ENCODE measurements around the gene SEM1.
"Not testable (repeated sequence)": the region's sequence is repeated elsewhere in the genome, so short reads cannot be mapped to it uniquely, and the experiment has no call there.

SEM1 gene

GRCh38 chr7:96709381-96710228, at the start of gene SEM1:
Gene SEM1 (minus strand): TSS chr7:96709846. CDS start chr7:96709763, 83 bp downstream.
- peak; percentile 57 for DNase-seq

GRCh38 chr7:96757880-96758279, 48.2 kb upstream of the SEM1 start:
- DNase-seq = not testable (repeated sequence)

DNA sequence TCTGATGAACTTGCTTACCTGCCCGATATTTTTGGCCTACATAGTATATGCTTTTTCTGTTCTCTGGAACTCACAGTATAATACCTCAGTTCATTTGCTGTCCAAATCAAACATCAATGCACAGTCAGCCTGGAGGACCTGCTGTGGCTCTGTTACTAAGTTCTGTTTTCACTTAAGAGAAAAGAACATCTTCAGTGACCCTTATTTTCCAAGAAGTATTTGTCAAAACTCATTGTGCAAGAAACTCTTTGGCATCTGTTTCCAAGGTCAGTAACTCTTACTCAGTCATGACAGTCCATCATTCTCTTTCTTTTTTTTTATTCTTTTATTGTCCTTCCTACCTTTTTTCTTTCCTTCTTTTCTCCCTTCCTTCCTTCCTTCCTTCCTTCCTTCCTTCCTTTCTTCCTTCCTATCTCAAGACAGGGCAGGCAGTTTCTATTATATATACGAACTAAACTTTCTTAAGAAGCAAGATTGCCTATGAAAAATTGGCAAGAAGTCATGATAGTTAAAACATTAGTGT, 37.8 kb upstream of the SEM1 start:
- no peak for DNase-seq

GRCh38 chr7:96740130-96740529, 30.5 kb upstream of the SEM1 start:
- DNase-seq = no peak

GRCh38 chr7:96739609-96740008, 30.0 kb upstream of the SEM1 start:
- DNase-seq = no peak

DNA sequence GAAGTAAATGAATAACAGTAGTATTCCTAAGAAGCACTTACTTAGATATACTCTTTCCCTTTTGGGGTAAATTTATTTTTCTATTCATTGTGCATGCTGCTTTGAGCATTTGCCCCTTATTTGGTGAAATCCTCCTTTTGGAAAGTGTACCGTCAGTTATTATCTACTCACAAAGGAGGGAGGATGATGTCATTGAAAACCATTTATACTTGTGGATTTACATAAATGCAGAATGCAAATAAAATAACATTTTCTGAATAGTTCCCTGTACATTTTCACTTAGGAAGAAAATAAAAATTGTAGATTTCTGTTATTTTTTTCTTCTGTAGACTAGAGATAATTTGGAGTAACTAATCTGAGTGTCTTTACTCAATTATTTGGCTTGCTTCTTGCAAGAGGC, 29.5 kb upstream of the SEM1 start:
- DNase-seq = no peak

GRCh38 chr7:96738705-96739104, 29.1 kb upstream of the SEM1 start:
- no peak for DNase-seq

DNA sequence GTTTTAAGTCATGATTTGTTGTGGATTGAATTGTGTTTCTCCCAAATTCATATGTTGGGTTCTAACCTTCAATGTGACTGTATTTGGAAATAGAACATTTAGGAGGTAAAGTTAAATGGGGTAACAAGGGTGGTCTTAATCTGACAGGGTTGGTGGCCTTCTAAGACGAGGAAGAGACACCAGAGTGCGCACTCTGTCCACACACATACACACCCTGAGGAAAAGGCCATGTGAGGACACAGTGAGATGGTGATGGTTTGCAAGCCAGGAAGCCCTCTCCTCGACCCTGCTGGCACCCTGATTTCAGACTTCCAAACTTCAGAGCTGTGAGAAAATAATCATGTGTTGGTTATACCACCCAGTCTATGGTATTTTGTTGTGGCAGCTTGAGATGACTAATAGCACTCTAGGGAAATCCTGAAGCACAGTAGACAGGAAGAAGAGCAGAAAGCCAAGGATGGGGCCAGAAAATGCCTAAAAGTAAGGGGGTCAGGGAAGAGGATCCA, 28.0 kb upstream of the SEM1 start:
- no peak for DNase-seq

GRCh38 chr7:96734343-96734742, 24.7 kb upstream of the SEM1 start:
- no peak for DNase-seq

DNA sequence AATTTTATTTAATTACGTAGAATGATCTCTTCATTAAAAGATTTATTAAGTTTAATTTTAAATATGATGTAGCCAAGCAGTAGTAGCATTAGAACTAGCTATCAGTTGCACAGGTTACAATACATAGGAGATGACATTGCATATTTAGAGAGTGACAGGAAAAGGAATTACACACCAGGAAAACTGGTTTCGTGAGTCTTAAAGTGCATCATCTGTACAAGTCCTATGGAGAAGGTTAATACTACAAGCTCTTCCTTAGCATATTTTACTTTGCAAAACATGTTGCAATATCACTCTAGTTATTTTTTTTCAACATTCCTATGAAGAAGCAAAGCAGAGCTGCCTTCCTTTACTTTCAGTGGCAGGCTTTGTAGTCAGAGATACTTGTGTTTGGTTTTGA, 20.2 kb upstream of the SEM1 start:
- DNase-seq = no peak

DNA sequence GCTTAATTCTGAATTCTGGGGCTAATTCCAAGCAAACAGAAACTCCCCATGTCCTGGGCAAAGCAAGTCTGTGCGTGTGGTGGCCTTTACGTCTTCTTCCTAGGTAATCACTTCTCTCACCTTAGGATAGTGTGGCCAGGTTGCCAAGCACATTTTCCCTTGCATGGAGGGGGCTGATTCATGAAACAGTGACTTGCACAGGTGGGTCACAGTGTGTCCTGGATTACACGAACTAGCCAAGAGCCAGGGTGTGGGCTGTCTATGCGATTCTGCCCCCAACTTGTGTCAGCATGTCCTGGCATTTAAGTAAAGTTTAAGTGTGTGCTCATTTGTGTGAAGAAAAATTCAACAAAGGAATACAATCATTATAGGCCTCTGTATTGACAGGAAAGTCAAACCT, 18.5 kb upstream of the SEM1 start:
- DNase-seq = no peak

- DNase-seq = no peak
Observed at GRCh38 chr7:96727534-96728088, 18.0 kb upstream of the SEM1 start.

- no peak for DNase-seq
Observed at GRCh38 chr7:96723622-96724021, 14.0 kb upstream of the SEM1 start.

- not testable (repeated sequence) for DNase-seq
Observed at GRCh38 chr7:96722928-96723327, 13.3 kb upstream of the SEM1 start.

DNA sequence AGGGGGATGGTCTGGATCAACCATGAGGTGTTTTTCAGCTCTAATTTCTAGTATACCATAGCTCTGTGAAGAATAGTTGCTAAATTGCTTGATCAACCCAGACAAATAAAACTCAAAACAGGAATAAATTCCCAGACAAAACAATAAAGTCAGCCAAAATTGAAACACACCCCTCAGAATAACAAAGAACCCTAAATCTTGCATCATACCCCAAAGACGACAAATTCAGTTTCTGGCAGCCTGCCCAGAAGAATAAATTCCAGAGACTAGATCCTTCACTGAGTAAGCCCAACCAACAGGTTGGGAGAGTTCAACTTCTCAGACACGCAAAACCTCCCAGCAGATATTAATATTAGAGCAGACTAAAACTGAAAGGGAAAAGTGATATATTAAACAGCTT, 11.2 kb upstream of the SEM1 start:
- DNase-seq = no peak

DNA sequence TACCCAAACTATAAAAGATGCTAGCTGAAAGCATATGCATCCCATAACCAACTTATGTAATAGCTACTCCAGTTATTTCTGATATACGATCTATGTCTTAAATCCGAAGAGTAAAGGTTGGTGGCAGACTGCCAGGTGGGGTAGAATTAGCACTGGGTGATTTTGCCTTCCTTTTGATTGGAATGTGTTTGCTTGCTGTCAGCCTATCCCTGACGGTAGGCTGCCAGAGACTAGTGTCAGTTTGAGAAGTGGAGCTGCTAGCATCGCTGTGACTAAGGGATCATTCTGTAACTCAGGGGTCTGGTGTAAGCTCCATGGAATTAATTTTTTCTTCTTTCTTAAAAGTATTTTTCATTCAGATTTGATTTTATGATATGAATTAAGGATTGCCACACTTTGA, 9.5 kb upstream of the SEM1 start:
- no peak for DNase-seq

GRCh38 chr7:96718107-96719003, 8.7 kb upstream of the SEM1 start:
- DNase-seq = no peak

DNA sequence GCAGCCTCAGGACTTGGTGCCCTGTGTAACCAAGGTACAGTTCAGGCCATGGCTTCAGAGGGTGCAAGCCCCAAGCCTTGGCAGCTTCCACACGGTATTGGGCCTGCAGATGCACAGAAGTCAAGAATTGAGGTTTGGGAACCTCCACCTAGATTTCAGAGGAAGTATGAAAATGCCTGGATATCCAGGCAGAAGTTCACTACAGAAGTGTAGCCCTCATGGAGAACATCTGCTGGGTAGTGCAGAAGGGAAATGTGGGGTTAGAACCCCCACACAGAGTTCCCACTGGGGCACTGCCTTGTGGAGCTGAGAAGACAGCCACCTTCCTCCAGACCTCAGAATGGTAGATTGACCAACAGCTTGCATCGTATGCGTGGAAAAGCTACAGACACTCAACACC, 3.4 kb upstream of the SEM1 start:
- no peak for DNase-seq

DNA sequence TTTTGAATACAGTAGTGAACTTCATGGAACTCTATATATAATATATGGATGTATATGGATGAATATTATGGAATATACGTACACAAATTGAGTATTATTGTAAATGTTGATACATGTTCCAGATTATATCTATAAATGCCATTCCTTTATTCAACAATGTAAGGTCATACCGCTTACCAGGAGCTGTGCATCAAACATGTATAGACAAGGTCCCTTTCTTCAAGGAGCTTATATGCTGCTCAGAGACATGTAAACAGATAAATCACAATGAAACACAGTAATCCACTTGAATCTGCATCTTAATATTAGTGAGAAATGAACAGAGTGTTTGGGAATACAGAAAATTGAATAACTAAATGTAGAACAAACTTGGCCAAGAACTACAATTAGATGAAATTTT, 898 bp upstream of the SEM1 start:
- DNase-seq = no peak

DNA sequence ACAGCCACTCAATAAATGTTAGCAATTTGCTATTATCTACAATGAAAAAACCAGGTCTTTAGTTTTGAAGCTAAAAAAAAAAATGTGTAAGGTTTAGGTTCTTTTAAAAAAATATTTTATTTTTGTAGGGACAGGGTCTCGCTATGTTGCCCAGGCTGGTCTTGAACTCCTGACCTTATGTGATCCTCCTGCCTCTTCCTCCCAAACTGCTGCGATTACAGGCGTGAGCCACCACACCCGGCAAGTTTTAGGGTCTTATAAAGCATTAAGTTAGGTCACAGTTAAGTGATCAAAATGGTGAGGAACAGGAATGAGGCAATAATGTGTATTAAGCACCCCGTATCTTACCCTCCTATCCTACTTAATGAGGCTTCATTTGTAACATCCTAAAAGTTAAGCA, 774 bp downstream of the SEM1 start:
- DNase-seq = no peak

GRCh38 chr7:96707901-96708774, 1.5 kb downstream of the SEM1 start:
- no peak for DNase-seq

DNA sequence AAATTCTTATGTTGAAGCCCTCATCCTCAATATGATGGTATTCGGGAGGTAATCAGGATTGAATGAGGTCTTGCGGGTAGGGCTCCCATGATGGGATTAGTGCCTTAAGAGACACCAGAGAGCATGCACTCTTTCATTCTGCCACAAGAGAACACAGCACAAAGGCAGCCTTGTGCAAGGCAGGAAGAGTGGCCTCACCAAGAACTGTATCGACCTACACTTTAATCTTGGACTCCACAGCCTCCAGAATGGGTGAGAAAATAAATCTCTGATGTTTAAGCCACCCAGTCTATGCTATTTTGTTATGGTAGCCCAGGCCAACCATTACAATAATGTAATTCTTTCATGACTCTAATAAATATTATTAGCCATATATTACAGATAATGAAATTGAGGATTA, 8.4 kb downstream of the SEM1 start:
- no peak for DNase-seq
